Measurements from ENCODE around the gene ESPNL.

ESPNL gene

DNA sequence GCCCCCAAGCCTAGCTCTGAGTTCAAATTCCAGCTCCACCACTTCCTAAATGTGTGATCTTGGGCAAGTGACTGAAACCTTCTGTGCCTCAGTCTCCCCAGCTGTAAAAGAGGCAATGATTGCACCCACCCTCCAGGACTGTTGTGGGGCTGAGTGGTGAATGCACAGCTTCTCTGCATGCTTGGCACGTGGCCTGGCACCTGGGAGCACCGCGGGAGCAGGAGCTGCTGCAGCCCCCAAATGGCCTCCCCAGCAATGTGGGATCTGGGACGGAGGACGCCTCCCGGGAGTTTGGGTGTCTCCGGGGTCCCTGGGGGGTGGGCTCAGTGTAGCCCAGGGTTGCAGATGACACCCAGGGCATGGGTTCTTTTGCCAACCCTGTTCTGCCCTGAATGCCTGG, 39.9 kb downstream of the ESPNL start:
- in situ Hi-C loops (cut with HindIII; ENCODE audit: low sequenced_read_pairs): no loop called here

DNA sequence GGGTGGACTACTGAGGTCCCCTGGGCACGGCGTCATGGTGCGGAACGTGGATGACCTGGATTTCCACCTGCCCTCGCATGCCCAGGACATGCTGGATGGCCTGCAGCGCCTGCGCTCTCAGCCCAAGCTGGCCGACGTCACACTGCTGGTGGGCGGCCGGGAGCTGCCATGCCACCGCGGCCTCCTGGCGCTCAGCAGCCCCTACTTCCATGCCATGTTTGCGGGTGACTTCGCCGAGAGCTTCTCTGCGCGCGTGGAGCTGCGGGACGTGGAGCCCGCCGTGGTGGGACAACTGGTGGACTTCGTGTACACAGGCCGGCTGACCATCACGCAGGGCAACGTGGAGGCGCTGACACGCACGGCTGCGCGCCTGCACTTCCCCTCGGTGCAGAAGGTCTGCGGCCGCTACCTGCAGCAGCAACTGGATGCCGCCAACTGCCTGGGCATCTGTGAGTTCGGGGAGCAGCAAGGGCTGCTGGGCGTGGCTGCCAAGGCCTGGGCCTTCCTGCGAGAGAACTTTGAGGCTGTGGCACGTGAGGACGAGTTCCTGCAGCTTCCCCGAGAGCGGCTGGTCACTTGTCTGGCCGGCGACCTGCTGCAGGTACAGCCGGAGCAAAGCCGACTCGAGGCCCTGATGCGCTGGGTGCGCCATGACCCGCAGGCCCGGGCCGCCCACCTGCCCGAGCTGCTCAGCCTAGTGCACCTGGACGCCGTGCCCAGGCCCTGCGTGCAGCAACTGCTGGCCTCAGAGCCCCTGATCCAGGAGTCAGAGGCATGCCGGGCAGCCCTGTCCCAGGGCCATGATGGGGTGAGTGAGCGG, 40.8 kb downstream of the ESPNL start:
- in situ Hi-C loops (cut with HindIII; ENCODE audit: low sequenced_read_pairs): no loop called here

DNA sequence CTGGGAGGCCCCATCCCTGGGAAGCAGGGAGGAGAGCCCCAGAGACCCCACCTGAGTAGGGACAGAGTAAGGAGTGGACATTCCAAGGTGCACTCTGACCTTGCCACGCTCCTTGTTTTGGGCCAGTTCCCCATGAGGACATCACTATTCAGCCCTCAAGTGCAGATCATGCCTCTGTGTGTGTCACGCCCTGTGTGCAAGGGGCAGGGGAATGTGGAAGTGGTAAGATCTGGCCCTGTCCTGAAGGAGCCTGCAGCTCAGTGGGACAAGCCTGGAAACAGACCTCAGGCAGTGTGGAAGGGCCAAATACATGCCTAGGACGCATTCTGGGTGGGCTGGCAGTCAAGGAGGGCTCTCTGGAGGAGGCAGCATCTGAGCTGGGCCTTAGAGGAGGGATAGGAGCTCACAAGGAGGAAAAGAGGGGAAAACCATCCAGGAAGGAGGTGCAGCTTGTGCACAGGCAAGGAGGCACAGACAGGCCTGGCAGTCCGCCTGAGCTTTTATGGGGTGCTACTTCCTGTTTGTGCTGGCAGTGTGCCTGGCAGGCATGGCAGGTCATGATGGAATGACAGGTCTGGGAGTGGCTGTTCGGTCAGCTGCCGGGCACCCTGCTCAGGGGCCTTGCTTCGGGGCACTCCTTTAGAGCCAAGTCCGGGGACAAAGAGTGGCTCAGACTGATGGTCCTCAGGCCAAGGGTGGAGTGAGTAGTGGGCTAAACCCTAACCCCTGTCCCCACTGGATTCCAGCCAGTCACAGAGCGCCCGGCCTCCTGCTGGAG, 41.6 kb downstream of the ESPNL start:
- in situ Hi-C loops (cut with HindIII; ENCODE audit: low sequenced_read_pairs): no loop called here

DNA sequence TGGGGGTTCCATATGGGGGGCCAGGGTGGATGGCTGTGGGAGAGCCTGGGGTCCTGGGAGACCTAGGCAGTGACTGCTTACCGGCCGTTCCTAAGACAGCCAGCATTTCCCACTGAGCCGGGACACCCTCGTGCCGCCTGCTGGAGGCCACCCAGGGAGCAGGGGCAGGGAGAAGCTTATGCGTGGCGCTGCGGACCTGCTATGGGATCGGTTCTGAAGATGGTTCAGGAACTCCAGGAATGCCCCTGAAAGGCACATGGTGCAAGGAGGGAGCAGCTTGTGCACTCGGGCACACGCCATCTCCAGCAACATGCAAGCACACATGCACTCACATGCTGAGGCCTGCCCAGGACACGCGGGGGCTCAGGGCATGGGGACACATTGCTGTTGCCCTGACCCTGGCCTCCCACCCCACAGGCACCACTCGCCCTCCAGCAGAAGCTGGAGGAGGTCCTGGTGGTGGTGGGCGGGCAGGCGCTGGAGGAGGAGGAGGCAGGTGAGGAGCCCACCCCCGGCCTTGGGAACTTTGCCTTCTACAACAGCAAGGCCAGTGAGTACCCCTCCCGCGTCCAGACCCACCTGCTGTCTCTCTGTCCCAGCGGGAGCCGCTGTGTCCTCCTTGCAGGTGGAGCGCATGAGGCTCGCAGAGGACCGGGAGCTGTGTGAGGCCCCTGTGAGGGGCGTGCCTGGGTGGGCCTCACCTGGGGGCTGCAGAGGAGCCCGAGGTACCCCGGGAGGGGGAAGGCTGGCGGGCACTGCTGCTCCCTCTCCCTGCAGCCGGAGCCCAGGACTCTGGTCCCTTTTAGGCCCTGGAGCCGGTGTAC, 42.5 kb downstream of the ESPNL start:
- in situ Hi-C loops (cut with HindIII; ENCODE audit: low sequenced_read_pairs): no loop called here

DNA sequence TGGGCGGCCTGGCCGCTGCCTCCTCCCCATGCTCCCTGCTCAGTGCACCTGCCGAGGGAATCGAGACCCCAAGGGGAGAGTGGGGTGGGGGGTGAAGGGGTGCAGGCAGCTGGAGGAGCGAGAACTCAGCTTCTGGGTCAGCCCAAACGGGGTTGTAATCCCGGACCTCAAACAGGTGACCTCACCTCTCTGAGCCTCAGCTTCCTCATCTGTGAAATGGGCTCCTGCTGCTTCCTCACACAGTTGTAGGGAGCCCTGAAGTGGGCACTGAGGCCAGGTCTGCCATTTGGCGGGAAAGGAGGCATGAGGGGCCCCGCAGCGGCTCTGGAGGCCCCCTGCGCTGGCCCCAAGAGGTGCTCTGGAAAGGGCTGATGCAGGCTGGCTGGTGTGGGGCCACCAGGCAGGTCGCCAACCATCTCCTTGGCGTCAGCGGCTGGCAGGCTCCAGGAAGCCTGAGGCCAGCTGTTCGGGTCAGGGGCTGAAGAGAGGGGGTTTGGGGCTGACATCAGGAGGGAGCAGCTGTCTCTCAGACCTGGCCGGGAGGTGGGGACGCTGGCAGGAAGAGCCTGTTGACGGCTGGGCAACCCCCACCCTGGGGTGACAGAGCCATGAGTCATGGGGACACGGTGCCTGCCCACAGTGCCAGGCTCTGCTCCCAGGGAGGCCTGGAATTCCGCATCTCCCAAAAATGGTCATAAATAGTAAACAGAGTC, 43.3 kb downstream of the ESPNL start:
- in situ Hi-C loops (cut with HindIII; ENCODE audit: low sequenced_read_pairs): no loop called here

DNA sequence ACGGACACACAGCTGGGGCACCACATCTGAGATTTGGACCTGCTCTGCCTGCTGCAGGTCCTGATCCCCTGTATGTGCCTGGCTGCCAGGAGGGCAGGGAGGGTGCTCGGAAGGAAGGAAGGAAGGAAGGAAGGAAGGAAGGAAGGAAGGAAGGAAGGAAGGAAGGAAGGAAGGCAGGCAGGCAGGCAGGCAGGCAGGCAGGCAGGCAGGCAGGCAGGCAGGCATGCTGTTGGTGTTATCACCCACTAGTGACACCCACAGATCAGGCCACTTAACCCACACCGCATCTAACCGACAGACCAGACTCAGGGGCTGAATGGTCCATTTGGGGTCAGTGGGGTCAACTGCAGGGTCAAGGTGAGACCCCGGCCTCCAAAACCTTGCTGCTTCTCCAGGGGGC, 44.1 kb downstream of the ESPNL start:
- in situ Hi-C loops (cut with HindIII; ENCODE audit: low sequenced_read_pairs): no loop called here

DNA sequence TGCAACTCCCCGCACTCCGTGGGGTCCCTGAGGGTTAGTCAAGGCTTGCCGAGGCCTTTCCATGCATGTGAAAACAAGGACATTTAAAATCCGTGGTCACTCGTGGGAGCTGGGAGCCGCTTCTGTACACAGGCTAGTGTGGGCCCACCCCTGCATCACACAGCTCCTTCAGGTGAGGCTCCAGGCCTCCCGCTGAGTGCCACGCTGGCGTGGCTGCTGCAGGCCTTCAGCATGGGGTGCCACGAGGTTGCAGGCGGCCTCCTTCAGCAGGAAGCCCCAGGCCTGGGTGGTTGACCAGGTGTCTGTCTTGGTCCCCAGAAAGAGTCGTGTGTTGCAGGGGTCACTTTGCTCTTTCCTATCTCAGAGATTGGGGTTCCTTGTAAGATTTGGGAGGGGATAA, 44.9 kb downstream of the ESPNL start:
- in situ Hi-C loops (cut with HindIII; ENCODE audit: low sequenced_read_pairs): no loop called here

DNA sequence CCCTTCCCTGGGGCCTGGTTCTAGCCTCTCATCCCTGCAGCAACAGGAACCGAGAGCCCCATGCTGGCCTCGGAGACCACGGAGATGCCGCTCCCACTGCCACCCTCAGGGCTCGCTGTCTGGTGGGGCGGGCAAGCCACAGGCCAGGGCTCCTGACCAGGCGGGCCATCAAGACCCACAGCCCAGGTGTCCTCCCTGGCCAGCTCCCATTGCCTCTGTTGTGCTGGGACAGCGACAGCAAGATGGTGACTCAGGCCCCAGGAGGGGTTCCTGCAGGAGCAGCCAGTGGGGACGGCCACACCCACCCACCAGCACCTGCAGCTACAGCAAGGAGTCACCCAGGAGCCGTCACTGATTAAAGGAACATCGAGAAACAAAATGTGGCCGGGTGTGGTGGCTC, 45.7 kb downstream of the ESPNL start:
- in situ Hi-C loops (cut with HindIII; ENCODE audit: low sequenced_read_pairs): no loop called here

DNA sequence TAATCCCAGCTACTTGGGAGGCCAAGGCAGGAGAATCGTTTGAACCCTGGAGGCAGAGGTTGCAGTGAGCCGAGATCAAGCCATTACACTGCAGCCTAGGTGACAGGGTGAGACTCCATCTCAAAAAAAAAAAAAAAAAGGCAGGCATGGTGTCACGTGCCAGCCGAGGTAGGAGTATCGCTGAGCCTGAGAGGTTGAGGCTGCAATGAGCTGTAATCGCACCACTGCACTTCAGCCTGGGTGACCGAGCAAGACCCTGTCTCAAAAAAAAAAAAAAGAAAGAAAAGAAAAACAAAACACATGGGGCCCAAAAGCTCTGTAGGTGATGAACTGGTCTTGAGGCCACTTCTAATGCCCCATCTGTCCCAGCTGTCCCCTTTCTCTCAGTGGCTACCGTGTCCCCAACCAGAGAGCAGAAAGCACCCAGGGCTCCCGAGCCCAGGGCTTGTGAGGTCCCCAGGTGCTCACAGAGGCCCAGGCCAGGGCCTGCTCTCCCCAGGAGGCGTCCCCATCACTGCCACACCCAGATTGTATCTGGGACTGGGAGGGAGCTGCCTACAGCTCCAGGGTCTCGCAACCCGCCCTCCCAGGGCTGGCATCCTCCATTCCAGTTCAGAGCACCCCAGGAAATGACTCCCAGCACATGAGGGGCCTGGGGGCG, 46.9 kb downstream of the ESPNL start:
- in situ Hi-C loops (cut with HindIII; ENCODE audit: low sequenced_read_pairs): no loop called here

DNA sequence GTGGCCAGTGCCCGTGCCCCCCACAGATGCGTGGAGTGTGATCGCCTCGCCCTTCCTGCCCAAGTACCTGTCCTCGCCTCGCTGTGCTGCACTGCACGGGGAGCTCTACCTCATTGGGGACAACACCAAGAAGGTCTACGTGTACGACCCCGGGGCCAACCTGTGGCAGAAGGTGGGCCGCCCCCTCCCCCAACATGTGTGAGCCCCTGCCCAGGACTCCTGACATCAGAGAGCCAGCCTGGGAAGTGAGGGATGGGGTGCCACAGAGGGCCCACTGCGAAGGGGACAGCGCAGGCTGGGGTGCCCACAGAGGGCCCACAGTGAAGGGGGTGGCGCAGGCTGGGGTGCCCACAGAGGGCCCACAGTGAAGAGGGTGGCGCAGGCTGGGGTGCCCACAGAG, 48.8 kb downstream of the ESPNL start:
- in situ Hi-C loops (cut with HindIII; ENCODE audit: low sequenced_read_pairs): no loop called here

DNA sequence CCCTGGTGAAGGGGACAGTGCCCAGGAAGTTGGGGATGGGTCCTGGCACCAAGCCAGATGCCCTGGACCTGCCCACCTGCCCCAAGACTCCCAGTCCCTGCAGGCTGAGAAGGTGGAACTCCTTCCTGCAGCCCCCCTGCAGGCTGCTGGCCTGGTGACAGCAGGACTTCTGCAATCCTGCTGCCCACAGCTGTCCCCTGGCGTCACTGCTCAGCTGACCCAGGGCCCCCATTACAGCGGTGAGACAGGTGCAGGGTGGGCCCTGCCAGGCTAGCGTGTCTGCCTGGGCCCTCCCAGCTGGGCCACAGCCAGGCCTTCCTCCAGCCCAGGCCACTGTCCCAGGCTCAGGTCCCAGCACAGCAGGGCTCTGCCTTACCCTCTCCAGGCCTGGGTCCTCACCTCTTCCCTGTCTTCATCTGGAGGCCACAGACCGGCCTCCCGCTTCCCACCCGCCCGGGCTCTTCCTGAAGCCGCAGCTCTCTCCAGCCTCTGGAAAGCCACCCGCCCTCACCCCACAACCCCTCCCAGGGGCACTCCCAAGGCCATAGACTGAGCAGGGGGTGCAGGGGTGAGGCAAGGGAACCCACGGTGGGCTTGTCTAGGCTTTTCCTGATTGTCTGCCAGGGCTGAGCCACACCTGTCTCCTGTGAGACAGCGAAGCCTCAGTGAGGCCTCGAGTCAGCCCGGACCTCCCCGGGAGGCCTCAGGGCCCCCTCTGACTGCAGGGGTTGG, 49.9 kb downstream of the ESPNL start:
- in situ Hi-C loops (cut with HindIII; ENCODE audit: low sequenced_read_pairs): no loop called here

DNA sequence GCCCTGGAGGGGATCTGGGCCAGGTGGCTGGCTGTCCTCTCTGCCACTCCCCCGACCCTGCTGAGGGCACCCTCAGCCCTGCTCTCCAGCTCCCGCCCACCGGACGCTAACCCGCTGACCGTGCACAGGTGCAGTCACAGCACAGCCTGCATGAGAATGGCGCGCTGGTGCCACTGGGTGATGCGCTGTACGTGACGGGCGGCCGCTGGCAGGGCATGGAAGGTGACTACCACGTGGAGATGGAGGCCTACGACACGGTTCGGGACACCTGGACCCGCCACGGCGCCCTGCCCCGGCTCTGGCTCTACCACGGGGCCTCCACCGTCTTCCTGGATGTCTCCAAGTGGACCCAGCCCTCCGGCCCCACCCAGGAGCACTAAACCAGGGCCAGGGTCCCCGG, 50.5 kb downstream of the ESPNL start:
- in situ Hi-C loops (cut with HindIII; ENCODE audit: low sequenced_read_pairs): no loop called here

DNA sequence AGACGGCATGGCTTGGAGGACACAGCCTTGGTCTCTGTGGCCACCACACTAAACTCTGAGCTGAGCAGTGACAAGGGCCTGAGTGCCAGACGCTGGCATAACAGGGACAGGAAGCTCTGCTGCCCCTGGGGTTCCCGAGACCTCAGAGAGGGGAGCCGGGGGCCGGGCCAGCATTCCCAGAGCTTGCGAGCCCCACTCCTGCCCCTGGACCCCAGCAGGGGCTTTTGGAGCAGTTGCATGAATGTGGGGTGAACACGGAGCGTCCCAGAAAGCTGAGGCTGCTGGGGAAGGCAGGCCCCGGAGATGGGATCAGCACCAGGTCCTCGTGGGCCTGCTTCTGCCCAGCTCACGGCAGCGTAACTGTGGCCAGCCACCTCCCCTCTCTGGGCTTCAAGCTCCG, 51.1 kb downstream of the ESPNL start:
- in situ Hi-C loops (cut with HindIII; ENCODE audit: low sequenced_read_pairs): no loop called here

DNA sequence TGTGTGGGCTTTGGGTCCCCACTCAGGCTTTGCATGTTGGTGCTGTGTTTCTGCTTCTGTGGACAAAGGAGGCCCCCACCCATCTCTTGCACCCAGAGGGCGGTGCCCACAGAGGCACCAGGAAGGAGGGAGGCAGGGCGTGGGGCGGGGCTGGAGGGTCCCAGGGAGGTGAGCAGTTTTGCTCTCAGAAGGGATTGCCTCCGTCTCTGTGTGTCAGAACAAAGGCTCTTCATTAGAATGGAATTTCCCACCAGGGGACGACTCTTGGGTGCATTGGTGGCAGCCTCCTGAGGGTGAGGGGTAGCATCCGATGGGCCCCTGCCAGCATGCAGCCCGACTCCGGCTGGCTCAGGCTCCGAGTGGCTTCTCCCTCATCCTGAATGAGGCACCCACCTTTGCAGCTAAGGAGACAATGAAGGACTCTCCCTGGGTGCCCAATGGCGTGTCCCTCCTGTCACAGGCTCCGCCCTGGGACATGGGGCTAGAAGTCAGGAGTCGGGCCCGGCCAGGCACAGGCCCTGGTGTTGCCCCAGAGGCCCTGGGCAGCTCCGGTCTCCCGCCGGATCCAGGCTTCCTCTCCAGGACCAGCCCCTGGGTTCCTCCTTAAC, 51.6 kb downstream of the ESPNL start:
- in situ Hi-C loops (cut with HindIII; ENCODE audit: low sequenced_read_pairs): no loop called here

DNA sequence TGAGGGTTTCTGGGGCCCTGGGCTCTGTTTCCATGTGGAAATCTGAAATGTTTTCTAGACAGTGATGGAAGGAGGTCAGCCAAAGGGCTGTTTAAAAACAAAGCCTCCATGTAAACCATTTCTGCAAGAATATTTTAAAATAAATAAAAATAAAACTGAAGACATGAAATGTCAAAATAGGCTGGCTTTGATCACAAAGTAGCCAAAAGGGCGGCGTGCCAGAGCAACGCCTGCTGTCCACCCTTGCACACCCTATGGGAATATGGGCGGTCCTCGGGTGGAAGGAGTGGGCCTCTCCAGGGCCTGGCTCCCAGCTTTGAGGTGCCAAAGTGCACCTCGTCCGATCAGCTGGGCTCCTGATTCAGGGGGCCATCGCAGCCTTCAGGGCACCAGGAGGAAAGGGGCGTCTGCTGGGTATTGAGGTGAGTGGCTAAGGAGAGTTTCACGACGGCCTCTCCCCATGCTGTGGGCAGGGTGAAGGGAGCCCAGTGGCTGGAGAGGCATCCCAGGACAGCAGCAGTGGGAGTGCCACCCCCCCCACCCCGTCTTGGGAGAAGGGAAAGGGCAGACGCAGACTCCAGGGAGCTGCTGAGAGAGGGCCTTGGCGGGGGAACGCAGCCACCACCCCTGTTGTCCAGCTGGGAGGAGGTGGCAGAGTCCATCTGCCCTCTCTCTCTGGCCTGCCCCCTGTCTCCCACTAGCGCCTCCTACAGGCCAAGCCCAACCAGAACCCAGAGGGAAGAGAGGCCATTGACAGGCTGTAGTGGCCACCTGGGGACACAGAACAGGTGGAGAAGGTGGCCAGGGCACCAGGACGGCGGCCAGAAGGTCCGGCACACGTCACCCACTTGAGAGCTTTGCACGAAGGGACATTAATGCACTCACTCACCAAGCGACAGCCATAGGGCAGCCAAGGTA, 52.9 kb downstream of the ESPNL start:
- in situ Hi-C loops (cut with HindIII; ENCODE audit: low sequenced_read_pairs): no loop called here

DNA sequence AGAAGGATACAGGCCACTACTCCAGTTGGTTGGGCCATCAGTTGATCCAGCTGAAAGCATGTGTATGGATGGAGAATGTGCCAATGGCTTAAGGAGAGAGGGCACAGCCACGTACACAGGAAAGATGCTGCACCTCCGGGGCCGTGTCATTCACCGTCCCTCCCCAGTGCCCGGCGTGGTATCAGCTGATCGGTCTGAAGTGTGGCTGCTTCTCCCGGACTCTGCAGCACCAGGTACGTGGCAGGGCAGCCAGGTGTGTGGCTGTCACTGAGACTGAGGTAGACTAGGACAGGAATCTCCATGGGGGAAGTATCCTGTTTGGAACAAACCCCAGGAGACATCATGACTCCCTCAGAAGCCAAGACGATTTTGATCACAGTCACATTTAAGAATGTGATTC, 54.4 kb downstream of the ESPNL start:
- in situ Hi-C loops (cut with HindIII; ENCODE audit: low sequenced_read_pairs): no loop called here

DNA sequence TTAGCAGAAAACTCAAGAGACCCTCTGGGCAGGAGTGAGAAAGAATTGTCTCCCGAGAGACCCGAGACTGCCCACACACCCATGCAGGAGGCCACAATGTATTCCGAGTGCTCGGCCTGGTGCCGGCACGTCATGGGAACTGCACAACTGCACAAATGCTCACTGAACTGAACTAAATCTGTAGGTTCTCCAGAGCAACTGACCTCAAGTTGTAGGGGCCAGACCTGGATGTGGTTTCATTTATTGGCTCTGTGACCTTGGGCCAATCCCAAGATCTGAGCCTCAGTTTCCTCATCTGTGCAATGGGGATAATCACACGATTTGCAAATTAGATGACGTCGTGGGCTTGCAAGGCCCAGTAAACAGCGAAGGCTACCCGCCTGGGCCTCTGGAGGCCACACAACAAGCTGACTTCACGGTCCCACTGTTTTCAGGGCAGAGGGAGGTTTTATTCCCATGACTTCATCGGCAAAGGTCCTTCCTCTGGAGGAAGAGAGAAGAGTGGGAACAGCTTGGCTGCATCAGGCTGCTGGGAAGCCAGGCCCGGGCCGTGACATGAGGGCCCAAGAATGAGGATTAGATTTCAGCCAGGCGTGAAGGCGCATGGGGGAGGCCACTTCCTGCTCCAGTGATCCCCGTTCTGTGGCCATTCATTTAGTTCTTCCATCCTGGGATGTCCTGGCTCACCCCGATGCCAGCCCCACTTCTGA, 55.1 kb downstream of the ESPNL start:
- in situ Hi-C loops (cut with HindIII; ENCODE audit: low sequenced_read_pairs): no loop called here

Measured in DLD1 (cell line).